ENCODE data around the gene CUEDC1. TPM values are rescaled to one million over a fixed set of nuclear protein-coding genes. Genes with fewer than 3 reads are reported as not detected.
A peak's percentile ranks its signal among the peaks of the same experiment; 100 is the strongest.
"Not testable (repeated sequence)": the region's sequence is repeated elsewhere in the genome, so short reads cannot be mapped to it uniquely, and the experiment has no call there.

The CUEDC1 gene
- total RNA-seq, 1 experiment from 2014 or later, result 26.7 TPM

DNA sequence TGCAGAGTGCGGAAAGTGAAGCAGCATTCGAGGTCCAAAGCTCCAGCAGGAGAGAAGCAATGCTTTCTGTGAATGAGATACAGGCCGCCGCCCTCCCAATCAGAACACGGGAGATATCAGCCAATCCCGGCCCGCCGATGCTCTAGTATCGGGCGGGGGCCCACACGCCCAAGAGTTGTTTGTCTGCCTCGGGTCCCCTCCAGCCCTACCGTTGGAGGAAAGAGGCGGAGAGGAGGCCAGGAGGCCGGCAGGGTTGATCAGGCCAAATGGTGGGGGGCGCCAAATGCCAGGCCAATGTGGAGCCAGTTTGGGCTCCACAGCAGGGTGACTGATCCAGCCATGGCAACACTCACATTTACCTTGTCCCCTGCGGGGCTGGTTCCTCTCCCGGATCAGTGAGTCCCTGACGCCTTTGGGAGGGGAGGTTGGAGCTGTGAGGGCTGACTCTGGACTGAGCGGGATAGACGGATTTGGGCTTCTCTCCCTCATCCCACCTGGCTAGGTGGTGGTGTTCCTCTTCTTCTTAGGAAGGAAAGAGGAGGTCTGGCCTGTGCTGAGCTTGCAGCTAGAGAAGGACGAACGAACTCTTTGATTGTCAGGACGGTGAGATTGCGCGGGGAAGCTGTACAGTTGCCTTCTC is 10.4 kb upstream of the CUEDC1 start:
- no peak for DNase-seq (ENCODE audit: low spot score)
- in situ Hi-C loops (cut with HindIII; ENCODE audit: low sequenced_read_pairs), result no loop called here

DNA sequence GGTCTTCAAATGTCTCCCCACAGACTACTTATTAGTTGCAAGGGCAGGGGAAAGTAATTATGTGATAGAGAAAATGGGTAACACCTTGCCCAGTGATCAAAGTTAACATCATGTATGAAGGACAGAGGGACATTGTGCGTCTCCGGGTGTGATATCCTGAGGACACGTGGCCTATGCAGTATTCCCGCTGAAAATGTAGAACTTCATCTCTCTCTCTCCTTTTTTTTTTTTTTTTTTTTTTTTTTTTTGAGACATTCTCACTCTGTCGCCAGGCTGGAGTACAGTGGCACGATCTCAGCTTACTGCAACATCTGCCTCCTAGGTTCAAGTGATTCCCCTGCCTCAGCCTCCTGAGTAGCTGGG is 7.9 kb upstream of the CUEDC1 start:
- in situ Hi-C loops (cut with HindIII; ENCODE audit: low sequenced_read_pairs), result no loop called here
- no peak for DNase-seq (ENCODE audit: low spot score)

DNA sequence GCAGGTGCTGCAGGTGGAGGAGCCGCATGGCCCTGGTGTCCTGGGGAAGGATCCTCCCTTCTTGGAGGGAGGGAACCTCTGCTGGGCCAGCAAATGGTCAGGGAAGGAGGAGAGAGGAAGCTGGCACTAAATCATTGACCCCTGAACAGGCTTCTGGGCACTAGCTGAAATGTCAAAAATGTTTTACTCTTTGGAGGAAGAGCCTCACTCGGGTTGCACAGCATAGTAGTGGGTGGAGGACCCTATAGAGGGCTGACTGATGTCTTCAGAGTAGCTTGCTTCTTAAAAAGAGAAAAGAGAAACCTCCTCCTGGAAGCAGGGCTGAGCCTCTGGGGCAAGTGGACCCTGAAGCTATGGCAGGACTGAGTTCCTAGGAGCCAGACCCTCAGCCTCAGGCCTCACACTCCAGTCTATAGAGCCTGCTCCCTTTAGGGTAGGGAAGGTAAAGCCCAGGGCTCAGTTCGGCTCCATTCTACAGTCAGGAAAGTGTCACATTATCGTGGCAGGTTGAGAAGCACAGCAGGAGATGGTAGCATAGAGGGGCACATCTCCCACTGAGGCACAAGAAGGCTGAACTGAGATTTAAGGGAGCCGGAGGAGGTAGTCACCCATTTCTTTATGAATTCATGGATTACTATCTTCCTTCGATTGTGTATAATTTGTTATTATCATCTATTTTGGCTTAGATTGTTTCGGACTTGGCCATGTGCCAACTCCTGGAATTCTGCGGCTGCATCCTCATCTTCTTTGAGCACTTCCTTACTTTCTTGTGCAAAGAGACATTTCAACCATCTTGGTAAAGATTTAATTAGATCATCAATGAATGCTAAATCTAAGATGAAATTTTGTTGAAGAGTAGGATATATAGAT is 7.3 kb upstream of the CUEDC1 start:
- no peak for DNase-seq (ENCODE audit: low spot score)

DNA sequence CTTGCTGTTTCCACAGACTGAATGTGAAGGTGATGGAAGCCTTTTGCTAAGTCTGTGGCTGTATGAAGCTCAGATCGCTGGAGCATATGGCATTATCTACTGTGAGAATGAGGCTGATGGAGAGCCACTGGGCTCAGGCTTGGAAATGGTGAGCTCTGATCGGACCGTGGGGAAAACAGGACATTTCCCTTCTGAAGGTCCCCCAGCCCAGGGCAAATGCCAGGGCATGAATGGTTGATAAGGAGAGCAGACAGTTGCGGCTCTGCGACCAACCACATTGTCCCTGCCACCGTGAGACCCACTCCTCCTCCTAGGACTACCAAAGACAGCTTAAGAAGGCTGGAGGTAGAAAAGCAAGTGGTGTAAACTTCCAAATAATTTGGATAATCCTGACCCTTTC is 4.7 kb upstream of the CUEDC1 start:
- DNase-seq (ENCODE audit: low spot score), result no peak
- in situ Hi-C loops (cut with HindIII; ENCODE audit: low sequenced_read_pairs), result no loop called here

More for the DNA sequence above, 7.3 kb upstream of the CUEDC1 start:
- in situ Hi-C loops (cut with HindIII; ENCODE audit: low sequenced_read_pairs), result no loop called here

DNA sequence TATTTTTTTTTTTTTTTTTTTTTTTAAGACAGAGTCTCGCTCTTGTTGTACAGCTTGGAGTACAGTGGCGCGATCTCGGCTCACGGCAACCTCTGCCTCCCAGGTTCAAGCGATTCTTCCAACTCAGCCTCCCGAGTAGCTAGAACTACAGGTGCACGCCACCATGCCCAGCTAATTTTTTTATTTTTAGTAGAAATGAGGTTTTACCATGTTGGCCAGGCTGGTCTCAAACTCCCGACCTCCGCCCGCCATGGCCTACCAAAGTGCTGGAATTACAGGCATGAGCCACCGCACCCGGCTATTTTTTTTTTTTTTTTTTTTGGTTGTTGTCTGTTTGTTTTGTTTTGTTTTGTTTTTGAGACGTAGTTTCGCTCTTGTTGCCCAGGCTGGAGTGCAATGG is 3.2 kb upstream of the CUEDC1 start:
- in situ Hi-C loops (cut with HindIII; ENCODE audit: low sequenced_read_pairs); DNase-seq (ENCODE audit: low spot score): not testable (repeated sequence)

DNA sequence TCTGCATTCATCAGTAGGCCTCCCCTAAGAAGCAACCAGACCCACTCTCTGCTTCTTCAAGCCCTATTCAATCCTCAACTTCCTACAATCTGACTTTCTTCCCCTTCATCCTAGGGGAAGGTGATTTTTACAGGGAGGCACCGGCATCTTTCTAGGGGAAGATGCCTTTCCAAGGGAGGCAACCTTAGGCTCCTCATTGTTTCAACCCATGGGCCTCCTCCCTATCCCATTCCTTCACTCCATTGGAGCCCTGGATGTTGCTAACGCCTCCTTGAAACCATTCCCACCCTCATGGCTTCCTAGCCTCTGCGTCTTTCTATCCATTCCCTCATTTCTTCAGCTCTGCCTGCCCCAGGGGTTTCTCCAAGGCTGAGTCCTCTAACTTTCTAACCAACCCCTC is 2.7 kb upstream of the CUEDC1 start:
- in situ Hi-C loops (cut with HindIII; ENCODE audit: low sequenced_read_pairs), result no loop called here
- DNase-seq (ENCODE audit: low spot score), result no peak

DNA sequence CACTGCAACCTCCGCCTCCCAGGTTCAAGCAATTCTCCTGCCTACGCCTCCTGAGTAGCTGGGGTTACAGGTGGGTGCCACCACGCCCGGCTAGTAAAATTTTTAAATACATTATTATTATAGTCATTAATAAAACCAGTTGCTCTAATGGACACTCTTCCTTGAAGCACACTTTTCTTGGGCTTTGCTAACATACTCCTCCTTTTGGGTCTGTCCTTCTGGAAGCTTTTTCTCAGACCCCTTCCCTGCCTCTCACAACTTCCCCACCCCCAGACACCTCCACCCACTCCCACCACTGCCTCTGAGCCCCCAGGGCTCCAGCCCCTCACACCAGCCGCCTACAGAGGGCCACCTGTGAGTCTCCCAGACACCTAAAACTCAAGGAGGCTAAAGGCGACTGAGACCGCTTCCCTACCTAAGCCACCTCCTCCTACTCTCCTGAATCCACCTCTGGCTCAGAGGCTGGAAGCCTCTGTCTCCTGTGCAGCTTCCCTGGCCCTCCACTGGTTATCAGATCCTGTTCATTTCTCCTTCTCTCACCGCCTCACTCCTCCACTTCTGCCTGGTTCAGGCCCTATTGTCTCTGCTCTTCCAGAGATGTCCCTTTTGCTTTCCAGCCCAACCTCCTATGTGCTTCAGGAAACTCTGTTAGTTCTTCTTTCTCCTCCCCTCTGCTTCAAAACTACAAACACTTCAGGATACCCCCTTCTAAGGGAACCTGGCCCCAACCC is 2.1 kb upstream of the CUEDC1 start:
- in situ Hi-C loops (cut with HindIII; ENCODE audit: low sequenced_read_pairs), result no loop called here

DNA sequence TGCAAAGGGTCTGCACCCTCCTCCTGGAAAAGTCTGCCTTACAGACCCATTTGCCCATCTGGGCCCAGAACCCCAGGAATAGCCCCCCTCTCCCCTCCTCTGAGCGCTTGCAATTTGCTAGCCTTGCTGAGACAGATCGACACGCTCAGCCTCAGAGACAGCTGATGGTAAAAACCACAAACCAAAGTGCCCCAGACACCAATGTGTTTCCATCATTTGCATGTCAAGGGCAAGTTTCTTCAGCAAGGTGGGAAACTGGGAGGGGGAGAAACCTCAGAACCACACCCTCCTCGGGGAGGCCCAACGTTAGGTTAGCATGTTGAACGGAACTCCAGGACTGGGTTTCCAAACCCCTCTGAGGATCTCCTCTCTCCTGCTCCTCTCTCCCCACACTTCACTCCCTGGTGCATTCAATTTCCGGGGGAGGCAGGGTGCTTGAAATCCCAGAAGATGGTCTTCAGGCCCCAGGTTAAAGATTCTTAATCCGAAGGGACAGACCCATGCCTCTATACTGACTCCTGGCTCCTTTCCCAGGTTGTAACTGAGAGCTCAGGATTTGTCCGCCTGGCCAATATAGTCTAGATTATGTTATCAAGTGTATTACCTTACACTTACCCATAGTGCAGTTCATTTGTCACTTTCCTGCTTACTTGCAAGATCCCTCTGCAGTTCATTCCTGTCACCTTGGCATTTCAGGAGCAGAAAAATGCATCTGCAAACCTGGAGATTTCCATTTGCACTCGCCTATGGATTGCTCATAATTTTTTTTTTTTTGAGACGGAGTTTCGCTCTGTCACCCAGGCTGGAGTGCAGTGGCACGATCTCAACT is 1.3 kb upstream of the CUEDC1 start:
- DNase-seq (ENCODE audit: low spot score), result peak; percentile 36
- in situ Hi-C loops (cut with HindIII; ENCODE audit: low sequenced_read_pairs), result no loop called here

More for the DNA sequence above, 2.1 kb upstream of the CUEDC1 start:
- no peak for DNase-seq (ENCODE audit: low spot score)

DNA sequence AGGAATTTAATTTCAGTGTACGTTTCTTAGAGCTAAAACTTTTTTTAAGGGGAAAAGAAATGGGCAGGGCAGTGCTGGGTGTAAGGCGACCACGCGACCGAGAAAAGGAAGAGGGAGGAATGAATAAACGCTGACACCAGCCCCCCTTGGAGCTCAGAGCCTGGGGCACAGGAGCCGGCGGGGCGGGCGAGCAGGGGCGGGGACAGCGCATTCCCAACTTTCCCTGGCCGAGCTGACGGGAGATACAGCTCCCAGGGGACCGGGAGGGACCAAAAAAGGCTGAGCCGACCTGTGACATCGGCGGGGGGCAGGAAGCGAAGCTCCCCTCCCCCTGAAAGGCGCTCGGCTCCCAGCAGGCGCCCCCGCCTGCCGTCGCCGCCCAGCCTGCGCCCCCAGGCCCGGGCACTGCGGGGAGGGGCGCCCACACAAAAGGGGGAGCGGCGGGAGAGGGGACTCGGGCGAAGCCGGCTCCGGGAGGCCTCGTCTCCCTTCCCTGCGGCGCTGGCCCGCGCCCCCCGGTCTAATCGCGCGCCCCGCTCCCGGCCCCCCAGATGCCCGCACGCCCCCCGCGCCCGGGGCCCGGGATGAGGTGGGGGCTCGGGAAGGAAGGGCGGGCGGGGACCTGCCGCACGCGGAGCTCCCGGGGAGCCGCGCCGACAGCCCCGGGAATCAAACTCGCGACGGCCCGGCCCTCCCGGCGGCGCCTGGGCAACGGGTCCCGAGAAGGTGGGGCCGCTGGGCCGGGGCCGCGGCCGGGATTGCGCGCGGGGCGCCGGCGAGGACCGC is 622 bp downstream of the CUEDC1 start:
- in situ Hi-C loops (cut with HindIII; ENCODE audit: low sequenced_read_pairs), result no loop called here
- peak; percentile 56 for DNase-seq (ENCODE audit: low spot score)

DNA sequence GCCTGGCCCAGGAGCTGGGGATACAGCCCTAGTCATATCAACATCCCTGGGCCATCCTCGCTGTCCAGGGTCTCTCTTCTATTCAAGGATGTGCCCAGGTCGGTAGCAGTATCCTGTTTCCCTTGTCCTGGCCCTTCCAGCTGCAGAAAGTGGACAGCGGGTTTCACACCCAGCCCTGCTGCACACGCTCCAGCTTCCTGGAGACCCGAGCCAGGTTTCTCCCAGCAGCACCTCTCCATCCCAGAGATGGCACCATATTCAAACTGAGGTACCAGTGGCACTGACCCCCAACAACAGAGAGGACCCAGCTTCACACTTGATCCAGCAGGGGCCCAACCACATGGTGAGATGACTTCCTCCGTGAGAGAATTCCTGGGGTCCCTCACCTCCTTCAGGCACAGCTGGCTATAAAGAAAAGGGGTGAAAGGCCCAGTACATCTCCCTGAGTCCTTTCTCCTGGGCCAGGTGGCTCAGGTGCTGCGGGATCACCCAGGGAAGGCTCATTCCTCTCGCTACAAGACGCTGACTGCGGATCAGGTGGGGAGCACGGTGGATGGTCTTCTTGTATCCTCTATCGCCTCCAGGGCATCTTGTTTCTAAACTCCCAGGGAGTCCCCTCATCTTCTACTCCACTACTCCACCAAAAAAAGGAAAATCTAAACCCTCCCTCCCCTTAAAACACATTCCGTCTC is 1.4 kb downstream of the CUEDC1 start:
- DNase-seq (ENCODE audit: low spot score), result no peak
- in situ Hi-C loops (cut with HindIII; ENCODE audit: low sequenced_read_pairs), result no loop called here

DNA sequence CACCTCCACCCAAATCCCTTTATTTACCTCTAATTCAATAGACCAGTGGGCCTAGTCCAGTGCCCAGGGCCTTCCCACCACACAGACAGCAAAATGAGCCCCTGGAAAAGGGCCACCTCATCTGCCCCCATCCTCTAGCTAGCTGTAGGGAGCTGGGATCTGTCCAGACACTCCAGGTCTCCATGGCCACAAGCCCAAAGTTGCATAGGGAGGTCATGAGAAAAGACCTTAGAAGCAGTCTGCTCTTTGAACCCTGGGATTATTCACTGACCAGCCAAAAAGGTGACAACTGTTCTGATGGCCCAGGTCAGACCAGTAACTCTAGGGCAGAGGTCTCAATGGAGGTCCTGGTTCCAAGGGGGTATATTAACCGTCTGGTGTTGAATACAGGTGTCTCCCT is 2.0 kb downstream of the CUEDC1 start:
- in situ Hi-C loops (cut with HindIII; ENCODE audit: low sequenced_read_pairs), result no loop called here
- no peak for DNase-seq (ENCODE audit: low spot score)

DNA sequence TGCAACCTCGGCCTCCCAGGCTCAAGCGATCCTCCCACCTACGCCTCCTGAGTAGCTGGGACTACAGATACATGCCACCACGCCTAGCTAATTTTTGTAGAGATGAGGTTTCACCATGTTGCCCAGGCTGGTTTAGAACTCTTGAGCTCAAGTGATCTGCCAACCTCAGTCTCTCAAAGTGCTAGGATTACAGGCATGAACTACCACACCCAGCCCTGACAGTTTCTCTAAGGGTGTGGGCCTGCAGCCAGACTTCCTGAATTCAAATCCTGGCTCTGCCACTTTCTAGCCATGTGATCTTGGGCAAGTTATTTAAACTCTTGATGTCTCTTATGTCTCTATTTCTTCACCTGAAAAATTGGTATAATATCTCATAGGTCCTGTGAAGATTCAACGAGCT is 5.6 kb downstream of the CUEDC1 start:
- in situ Hi-C loops (cut with HindIII; ENCODE audit: low sequenced_read_pairs), result no loop called here
- DNase-seq (ENCODE audit: low spot score), result no peak

DNA sequence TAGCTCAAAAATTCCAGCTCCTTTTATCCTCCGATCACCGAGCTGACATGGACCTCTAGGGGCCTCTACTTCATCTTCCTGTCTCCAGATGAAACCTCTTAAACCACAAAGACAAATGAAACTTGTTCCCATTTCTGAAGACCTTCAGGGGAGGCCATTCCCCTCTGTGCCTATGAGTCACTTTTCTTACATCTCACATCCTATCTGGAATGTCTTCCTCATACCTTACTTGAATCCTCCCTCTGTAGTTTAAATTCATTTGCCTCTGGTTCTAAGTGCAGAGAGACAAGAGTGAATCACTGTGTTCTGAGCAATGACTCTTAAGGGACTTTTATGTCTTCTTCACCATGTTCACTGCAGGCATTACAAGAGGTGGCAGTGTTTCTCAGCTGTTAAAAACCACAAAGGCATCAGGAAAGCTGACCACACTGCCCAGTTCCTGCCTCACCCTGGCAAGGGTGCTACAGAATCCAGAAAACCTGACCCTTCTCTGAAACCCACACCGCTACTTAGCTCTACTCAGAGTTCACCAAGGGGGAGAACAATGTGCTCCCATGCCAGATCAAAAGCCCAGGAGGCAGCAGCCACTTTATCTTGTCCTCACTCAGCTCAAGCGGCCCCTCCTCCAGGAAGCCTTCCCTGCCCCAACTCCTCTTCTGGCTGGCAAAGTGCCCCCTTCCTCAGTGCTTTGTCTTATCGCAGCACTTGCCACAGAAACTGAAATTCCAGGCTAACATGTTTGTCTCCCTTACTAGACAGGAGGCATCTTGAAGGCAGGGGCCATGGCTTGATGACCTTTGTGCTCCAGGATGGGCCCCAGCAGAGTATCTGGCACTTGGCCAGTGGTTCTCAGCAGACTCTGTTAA is 6.4 kb downstream of the CUEDC1 start:
- in situ Hi-C loops (cut with HindIII; ENCODE audit: low sequenced_read_pairs), result no loop called here
- DNase-seq (ENCODE audit: low spot score), result peak; percentile 56

DNA sequence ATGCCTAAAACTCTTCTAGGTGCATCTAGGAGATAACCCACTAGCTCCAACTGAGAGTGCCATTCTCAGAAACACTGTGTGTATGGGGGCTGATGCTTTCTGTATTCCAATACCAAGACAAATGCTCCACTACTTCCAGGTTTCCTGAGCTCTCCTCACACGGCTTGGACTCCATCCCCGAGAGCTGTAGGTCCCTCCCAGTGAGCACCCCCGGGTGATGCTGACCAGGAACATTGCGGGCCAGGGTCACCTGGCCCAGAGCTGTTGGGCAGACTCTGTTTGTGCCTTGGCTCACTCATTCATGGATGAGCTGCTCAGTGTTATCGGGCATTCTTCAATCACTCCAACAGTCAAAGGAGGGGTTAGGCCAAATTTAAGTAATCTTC is 7.0 kb downstream of the CUEDC1 start:
- in situ Hi-C loops (cut with HindIII; ENCODE audit: low sequenced_read_pairs), result no loop called here

DNA sequence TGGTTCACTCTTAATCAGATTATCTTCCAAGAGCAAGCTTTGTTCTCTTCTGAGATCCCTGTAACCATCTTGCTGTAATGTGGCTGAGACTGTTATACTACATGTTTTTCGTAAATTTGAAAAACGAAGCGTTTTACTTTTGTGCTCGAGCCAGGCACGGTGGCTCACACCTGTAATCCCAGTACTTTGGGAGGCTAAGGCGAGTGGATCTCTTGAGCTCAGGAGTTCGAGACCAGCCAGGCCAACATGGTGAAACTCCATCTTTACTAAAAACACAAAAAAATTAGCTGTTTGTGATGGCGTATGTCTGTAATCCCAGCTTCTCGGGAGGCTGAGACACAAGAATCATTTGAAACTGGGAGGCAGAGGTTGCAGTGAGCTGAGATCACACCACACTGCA is 7.8 kb downstream of the CUEDC1 start:
- in situ Hi-C loops (cut with HindIII; ENCODE audit: low sequenced_read_pairs), result no loop called here
- DNase-seq (ENCODE audit: low spot score), result no peak

More for the DNA sequence above, 7.0 kb downstream of the CUEDC1 start:
- DNase-seq (ENCODE audit: low spot score), result peak; percentile 29

DNA sequence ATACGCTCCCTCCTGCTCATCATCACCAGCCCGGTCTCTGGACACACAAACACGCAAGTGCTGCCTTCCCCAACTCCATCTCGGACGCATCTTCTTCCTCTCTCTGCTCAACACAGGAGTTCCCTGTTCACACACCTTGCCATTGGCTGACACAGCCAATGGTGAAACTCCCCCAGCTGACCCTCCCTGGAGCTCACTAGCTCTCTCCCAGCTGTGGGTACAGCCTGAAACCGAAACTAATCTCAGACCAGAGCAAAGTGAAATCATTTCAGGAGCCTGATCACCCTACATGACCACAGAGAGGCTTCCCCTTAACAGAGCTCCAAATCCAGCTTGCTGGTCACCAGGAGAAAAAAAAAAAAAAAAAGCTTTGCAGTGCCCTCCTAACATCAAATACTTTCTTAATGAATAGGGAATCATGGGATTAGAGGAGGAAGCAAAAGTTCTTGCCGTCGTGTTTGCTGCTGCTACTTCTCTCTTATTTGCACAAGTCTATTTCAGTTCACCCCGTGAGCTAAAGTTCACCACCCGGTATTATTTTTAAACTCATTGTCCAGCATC is 8.3 kb downstream of the CUEDC1 start:
- DNase-seq (ENCODE audit: low spot score), result peak; percentile 37
- in situ Hi-C loops (cut with HindIII; ENCODE audit: low sequenced_read_pairs), result no loop called here

All from G401 (cell line).